ENCODE measurements around the gene PRXL2C.

DNA sequence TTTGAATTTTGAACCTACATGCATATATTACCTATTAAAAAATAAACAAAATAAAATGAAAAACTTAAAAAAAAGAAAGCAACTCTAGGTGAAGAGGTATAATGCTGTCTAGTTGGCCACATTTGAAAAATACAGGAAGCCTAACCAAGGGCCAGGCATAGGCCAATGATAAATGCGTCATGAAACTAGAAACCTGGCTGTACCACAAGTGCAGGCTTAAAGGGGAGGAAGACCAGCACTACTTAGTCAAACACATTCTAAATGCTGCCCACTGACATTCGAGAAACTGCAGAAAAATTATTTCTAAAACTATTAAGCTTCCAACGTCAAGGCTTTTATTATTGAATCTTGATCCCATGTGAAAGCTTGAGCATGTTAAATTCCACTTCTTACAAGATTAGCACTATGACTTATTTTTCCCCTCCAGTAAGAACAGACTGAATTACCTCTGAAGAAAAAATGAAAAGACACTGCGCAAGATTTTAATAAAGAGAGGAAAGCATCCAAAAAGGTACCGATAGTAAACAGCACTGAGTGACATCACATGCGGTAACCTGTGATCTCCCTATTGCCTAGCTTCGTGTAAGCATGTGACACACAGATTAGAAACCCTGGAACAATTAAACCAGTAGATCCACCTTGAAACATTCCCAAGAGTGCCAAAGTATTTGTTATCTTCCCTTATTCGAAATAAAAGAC, 51.7 kb downstream of the PRXL2C start:
- TF ChIP-seq, protein P1, sequence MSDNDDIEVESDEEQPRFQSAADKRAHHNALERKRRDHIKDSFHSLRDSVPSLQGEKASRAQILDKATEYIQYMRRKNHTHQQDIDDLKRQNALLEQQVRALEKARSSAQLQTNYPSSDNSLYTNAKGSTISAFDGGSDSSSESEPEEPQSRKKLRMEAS (IDR thresholded peaks at IDR 0.05; ENCODE audit: low read depth, low read length): no peak
- TF ChIP-seq NRF1 (conservative IDR thresholded peaks at IDR 0.05; ENCODE audit: low read depth, low read length): no peak
- TF ChIP-seq EP300 (IDR thresholded peaks at IDR 0.05; ENCODE audit: borderline replicate concordance in 1 of 2, control insufficient read depth in 1 of 2, low read depth in 2 of 2, low read length in 2 of 2): no peak
- TF ChIP-seq CHD4 (IDR thresholded peaks at IDR 0.05): no peak
- TF ChIP-seq POLR2A (IDR thresholded peaks at IDR 0.05; ENCODE audit: low read depth, low read length): no peak
